PC-3 (cell line): ENCODE data around the gene MRPL20.

Experiments used
- EZH2 ChIP-seq: fragments of 300-600 bp; sonication (generic); IDR thresholded peaks from one replicate; pipeline ENCODE4 v1.6.1; 2017; ENCODE audit warnings: antibody characterized with exemption, mild to moderate bottlenecking, low read length; ENCODE audit not compliant: unreplicated experiment
- EZH2phosphoT487 ChIP-seq: fragments of 300-600 bp; sonication (generic); IDR thresholded peaks from 2 replicates; pipeline ENCODE4 v1.6.1; 2018; ENCODE audit warnings: mild to moderate bottlenecking, antibody characterized with exemption, low read length, borderline replicate concordance
- TF ChIP-seq, protein P1 (sequence below): fragments of 300-600 bp; sonication (generic); conservative IDR thresholded peaks from 2 replicates; pipeline ENCODE4 v1.5.1; 2017; ENCODE audit warnings: antibody characterized with exemption, low read depth, mild to moderate bottlenecking, low read length

DNA sequence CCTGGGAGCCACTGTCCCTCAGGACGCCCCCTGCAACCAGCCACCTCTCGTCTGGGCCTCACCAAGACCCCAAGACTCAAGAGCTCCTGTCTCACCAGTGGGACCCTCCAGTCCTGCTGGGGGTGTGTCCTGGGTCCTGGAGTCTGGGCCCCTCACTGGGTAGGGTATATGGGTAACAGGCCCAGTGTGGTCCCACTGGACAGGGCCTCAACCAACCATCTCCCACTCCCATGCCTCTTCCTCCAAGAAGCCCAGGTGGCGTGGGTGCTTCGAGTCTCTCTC, 27.7 kb upstream of the MRPL20 start:
- TF ChIP-seq EZH2 (no peak), EZH2phosphoT487 (no peak)
- TF ChIP-seq, protein P1, sequence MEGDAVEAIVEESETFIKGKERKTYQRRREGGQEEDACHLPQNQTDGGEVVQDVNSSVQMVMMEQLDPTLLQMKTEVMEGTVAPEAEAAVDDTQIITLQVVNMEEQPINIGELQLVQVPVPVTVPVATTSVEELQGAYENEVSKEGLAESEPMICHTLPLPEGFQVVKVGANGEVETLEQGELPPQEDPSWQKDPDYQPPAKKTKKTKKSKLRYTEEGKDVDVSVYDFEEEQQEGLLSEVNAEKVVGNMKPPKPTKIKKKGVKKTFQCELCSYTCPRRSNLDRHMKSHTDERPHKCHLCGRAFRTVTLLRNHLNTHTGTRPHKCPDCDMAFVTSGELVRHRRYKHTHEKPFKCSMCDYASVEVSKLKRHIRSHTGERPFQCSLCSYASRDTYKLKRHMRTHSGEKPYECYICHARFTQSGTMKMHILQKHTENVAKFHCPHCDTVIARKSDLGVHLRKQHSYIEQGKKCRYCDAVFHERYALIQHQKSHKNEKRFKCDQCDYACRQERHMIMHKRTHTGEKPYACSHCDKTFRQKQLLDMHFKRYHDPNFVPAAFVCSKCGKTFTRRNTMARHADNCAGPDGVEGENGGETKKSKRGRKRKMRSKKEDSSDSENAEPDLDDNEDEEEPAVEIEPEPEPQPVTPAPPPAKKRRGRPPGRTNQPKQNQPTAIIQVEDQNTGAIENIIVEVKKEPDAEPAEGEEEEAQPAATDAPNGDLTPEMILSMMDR, result no peak
